Fibroblast of the aortic adventitia (primary cell): ENCODE data around the gene TGM1. TPM values are rescaled to one million over a fixed set of nuclear protein-coding genes. Genes with fewer than 3 reads are reported as not detected.

Experiments
- DNase-seq: peaks from one replicate; pipeline ENCODE4 v3.0.0-alpha.2; 2010; ENCODE audit warnings: low read depth
- H3K4me3 ChIP-seq: 2 replicates; pipeline ENCODE4 v1.5.1; 2011; ENCODE audit warnings: low read depth, mild to moderate bottlenecking, control low read depth, low read length, moderate library complexity
- CTCF ChIP-seq: IDR thresholded peaks from 2 replicates; pipeline ENCODE4 v1.5.1; 2011; ENCODE audit warnings: mild to moderate bottlenecking, low read length, control low read depth, inconsistent platforms; ENCODE audit not compliant: insufficient read depth
- total RNA-seq: library from RNA; depleted of rRNA; stranded (reverse); fragments of >200 nt; gene quantifications from 2 replicates; pipeline ENCODE4 v1.2.3, GENCODE V29; 2012; ENCODE audit warnings: low replicate concordance

The TGM1 gene
- total RNA-seq, 1 donor: 0.36 TPM

GRCh38 chr14:24264298-24264697 lies 1.3 kb upstream of the TGM1 start:
- peak; percentile 30 for DNase-seq
- no peak for TF ChIP-seq CTCF
- H3K4me3 ChIP-seq: no peak overlapping the region

- H3K4me3 ChIP-seq: no peak overlapping the region
- DNase-seq: no peak
- no peak for TF ChIP-seq CTCF
Observed at GRCh38 chr14:24263848-24264247, 871 bp upstream of the TGM1 start.

GRCh38 chr14:24261969-24262327 lies 1.0 kb downstream of the TGM1 start:
- no peak for DNase-seq
- no peak for TF ChIP-seq CTCF
- H3K4me3 ChIP-seq: no peak overlapping the region

GRCh38 chr14:24261256-24261968 lies 1.6 kb downstream of the TGM1 start:
- H3K4me3 ChIP-seq: no peak overlapping the region
- no peak for TF ChIP-seq CTCF
- DNase-seq: no peak

- no peak for DNase-seq
- no peak for TF ChIP-seq CTCF
- no peak overlapping the region for H3K4me3 ChIP-seq
Observed at GRCh38 chr14:24260780-24261157, 2.2 kb downstream of the TGM1 start.

GRCh38 chr14:24260026-24260779 lies 2.8 kb downstream of the TGM1 start:
- TF ChIP-seq CTCF: no peak
- no peak overlapping the region for H3K4me3 ChIP-seq
- no peak for DNase-seq
